Stimulated activated CD8-positive, alpha-beta memory T cell treated with anti-CD3 and anti-CD28 coated beads, Interleukin-12 subunit alpha, Interleukin-12 subunit beta, amount 100 ng/mL, for 4 hours (primary cell): ENCODE data around the gene MASP2.
"Not testable (repeated sequence)": the region's sequence is repeated elsewhere in the genome, so short reads cannot be mapped to it uniquely, and the experiment has no call there.

Experiments used
- DNase-seq: peaks from one replicate; pipeline ENCODE4 v3.0.0-alpha.2; 2020; ENCODE audit warnings: low read depth

The MASP2 gene

DNA sequence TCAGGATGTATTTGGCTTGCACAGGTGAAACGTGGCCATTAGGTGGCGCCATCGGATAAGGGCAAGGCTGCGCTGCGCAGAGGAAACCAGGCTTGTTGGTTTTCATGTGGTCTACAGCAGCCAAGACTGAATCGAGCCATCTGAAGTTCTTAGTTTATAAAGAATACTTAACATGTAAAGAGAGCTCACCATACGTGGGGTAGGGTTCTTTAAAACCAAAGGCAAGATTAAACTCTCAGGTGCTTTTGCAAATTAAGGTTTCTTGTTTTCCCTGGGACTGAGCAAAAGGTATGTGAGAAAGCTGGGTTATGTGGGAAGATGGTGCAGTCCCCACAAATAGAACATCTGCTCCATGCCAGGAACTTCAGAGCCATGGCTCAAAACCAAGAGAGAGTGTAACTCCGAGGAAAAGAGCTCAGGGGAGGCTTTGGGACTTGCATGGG is 9.3 kb downstream of the MASP2 start:
- peak; percentile 65 for DNase-seq

- not testable (repeated sequence) for DNase-seq
Observed at GRCh38 chr1:11037019-11037739, 9.9 kb downstream of the MASP2 start.

DNA sequence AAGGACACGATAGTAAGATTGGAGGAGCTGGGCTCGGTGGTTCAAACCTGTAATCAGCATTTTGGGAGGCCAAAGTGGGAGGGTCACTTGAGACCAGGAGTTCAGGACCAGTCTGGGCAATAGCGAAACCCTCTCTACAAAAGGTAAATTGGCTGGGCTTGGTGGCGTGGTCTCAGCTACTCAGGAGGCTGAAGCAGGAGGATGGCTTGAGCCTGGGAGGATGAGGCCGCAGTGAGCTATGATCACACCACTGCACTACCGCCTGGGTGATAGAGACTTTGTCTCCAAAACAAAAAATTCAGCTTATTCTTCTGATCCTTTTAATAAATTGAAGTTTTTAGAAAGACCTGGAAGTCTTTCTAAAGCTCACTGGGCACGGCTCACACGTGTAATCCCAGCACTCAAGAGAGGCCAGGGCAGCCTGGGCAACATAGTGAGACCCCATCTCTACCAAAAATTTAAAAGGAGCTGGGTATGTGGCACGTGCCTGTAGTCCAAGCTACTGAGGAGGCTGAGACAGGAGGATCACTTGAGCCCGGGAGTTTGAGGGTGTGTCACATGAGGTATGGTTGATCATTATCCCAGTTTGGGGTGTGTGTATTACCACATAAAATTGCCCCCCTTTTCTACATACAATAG is 15.3 kb downstream of the MASP2 start:
- no peak for DNase-seq

DNA sequence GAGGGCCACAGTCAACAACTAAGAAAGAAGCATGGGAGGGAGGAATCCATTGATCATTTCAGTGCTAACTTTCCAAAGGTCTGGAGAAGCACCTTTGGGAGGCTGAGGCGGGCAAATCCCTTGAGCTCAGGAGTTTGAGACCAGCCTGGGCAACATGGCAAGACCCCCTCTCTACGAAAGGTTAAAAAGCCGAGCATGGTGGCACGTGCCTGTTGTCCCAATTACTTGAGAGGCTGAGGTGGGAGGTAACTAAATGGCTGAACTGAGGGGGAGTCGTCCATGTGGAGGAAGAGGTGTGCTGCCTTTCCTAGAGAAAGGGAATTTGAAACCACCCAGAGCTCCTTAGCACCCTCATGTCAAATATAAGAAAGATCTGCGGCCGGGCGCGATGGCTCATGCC is 16.2 kb downstream of the MASP2 start:
- no peak for DNase-seq

- no peak for DNase-seq
Observed at GRCh38 chr1:11028018-11028417, 19.0 kb downstream of the MASP2 start.

DNA sequence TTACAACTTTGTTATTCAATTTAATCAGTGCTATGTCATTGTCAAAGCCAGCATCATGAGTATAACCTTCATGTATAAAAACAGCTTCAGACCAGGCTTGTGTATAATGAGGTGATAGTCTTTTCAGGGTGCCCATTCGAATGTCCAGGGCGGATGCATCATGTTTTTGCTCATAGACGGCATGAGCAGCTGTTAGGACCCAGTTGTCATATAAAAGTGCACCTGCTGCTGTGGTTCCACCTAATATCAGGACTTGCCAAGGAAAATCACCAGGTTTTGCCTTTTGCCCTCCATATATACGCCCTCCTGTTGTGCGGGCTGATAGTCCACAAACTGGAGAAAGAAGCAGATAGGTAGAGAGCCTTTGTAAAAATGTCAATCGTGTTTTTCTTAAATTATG is 19.7 kb downstream of the MASP2 start:
- no peak for DNase-seq

DNA sequence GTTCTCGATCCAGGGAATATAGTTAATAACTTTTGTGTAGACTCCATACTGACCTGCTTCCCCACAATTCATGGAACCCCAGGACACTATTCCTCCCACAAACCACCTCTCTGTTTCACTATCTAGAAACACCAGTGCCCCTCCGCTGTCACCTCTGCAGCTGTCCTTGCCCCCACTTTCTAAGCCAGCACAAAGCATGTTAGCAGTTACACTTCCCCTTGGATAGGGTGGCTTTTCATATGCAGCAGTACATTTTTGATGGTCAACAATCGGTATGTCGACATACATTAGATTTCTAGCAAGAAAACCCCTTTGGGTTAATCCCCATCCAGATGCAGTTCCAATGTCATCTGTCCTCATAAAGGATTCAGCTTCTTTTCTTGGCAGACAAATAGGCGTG is 20.1 kb downstream of the MASP2 start:
- no peak for DNase-seq

DNA sequence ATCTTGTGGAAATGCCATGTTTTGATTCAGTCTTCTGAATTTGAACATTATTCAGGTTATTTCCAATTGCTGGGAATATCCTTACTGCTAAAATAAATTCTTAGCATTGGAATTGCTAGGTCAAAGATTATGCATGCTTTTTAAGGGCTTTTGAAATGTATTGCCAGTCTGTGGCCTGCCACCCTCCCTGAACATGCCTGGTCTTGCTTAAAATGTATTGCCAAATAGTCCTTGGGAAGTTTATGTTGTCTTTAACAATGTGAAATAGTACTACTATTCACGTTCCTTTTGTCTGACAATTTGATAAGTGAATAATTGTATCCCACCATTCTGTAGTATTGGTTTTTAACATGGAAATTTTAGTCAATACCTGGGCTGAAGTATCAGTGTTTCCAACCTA is 21.0 kb downstream of the MASP2 start:
- no peak for DNase-seq

- DNase-seq = no peak
Observed at GRCh38 chr1:11025618-11026017, 21.4 kb downstream of the MASP2 start.

DNA sequence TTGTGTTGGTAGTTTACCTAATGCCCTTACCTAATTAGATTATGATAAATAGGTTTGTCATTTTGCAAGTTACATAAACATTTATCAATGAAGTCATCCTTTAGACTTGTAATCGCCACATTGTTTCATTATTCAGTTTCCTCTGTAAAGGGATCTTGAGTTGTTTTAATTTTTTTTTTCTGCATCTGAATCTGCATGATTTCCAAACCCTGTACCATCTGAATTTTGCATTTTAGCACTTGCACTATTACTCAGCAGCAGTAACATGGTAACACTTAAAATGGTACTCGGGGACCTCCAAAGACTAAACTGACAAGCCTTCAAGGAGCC is 22.2 kb downstream of the MASP2 start:
- no peak for DNase-seq

DNA sequence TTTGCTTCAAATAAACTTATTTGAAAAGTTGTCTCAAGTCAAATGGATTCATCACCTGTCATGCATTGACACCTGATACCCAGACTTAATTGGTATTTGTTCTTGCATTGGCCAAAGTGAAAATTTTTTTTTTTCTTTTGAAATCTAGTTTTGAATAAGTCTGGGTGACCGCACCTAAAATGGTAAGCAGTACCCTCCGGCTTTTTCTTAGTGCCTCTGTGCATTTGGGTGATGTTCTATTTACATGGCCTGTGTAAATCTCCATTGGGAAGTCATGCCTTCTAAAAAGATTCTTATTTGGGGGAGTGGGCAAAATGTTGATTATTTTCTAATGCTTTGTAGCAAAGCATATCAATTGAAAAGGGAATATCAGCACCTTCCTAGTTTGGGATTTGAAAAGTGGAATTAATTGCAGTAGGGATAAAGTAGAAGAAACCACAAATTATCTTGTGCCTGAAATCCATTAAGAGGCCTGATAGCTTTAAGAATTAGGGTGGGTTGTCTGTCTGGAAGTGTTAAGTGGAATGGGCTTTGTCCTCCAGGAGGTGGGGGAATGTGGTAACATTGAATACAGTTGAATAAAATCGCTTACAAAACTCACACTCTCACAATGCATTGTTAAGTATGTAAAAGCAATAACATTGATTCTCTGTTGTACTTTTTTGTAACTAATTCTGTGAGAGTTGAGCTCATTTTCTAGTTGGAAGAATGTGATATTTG is 22.7 kb downstream of the MASP2 start:
- DNase-seq = no peak

GRCh38 chr1:11023201-11023600 is 23.8 kb downstream of the MASP2 start:
- no peak for DNase-seq

GRCh38 chr1:11019971-11020370 is 27.1 kb downstream of the MASP2 start:
- no peak for DNase-seq

DNA sequence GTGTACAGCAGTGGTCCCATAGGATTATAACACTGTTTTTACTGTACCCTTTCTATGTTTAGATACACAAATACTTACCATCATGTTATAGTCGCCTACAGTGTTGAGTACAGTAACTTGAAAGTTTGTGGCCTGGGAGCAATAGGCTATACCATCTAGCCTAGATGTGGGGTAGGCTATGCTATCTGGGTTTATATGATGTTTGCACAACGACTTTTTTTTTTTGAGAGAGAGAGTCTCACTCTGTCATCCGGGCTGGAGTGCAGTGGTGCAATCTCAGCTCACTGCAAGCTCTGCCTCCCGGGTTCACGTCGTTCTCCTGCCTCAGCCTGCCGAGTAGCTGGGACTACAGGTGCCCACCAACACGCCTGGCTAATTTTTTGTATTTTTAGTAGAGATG is 27.7 kb downstream of the MASP2 start:
- DNase-seq = not testable (repeated sequence)

DNA sequence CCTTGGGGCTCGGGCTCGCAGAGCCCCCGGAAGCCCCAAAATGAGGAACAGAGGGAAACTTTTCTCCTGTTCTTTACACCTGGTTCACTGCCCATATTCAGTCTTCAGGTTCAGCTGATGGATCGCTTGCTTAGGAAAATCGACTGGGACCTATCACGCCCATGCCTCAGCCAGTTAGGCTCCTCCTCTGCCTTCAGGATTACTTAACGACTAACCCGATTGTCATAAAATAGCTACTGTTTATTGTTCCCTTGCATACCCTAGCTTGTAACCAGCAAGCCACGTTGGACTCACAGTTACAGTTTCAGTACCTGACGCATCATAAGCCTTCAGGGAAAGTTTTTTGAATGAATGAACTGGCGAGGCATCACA is 33.9 kb downstream of the MASP2 start:
- no peak for DNase-seq

GRCh38 chr1:11012260-11013159 is 34.5 kb downstream of the MASP2 start, which contains the start of gene TARDBP:
TSS of gene TARDBP (plus strand) at chr1:11012654. CDS start at chr1:11013728, 1,074 bp downstream.
- peak; percentile 84 for DNase-seq

DNA sequence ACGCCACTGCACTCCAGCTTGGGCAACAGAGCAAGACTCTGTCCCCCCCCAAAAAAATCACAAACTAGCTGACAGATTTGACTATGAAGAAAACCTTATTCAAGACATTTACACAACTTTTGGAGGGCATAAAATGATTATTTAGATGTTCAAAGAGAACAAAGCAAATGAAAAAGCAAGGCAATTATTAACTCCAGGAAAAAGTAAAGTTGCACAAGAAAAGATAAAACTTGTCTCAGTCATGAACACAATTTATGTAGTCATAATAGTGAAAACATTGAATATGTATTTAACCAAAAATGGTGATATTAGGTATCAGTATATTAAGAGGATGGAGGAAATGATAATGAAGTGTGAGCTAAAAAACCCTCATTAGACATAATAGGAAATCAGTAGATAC is 46.5 kb downstream of the MASP2 start:
- DNase-seq = no peak

DNA sequence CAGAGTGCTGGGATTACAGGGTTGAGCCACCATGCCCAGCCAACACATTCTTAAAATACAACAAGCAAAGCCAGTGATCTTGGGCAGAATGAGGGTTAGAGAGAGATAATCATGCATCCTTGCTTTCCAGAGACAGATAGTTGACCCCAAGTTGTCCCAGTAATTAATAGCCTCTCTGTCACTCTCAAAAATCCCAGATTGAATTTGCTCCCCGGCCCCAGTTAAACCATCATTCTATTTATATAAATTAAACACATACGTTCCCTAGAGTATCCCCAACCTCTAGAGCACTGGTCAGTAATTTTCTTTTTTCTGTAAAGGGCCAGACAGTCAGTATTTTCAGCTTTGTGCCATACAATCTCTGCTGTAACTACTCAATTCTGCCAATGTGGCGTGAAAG is 50.9 kb downstream of the MASP2 start:
- DNase-seq = no peak

DNA sequence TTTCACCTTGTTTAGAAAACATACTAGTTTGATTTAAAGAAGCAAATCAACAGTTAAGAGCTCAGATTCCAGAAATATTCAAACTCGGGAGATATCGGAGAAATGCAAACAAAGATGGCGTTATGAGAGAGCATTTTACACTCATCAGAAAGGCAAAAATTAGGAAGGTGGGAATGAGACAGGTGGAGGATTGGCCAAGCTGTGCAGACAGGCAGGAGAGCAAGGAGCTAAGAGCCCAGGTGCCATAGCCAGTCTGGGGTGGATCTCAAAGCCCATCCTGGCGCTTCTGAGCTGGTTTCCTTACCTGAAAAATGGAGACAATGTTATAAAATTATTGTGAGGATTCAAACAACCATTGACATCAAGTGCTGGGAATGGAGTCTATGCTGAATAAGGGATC is 54.2 kb downstream of the MASP2 start:
- no peak for DNase-seq

DNA sequence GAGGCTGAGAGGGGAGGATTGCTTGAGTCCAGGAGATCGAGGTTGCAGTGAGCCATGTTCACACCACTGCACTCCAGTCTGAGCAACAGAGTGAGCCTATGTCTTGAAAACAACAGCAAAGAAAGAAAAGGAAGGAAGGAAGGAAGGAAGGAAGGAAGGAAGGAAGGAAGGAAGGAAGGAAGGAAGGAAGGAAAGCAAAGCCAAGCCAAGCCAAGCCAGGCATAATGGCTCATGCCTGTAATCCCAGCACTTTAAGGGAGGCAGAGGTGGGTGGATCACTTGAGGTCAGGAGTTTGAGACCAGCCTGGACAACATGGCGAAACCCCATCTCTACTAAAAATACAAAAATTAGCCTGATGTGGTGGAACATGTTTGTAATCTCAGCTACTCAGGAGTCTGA is 55.0 kb downstream of the MASP2 start:
- not testable (repeated sequence) for DNase-seq

DNA sequence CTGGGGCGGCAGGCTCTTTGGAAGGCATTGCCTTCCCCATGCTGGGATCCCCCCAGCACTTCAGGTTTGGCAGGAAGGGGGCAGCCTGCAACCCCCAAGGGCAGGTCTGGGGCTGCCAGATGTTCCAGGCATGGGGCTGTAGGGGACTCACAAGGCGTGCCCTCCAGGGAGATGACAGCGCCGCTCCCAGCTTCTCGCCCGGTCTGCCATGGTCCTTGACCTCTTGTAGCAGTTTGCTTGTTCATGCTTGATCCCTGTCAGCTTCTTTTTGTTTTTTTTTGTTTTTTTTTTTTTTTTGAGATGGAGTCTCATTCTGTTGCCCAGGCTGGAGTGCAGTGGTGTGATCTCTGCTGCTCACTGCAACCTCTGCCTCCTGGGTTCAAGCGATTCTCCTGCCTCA is 56.2 kb downstream of the MASP2 start:
- DNase-seq = no peak

DNA sequence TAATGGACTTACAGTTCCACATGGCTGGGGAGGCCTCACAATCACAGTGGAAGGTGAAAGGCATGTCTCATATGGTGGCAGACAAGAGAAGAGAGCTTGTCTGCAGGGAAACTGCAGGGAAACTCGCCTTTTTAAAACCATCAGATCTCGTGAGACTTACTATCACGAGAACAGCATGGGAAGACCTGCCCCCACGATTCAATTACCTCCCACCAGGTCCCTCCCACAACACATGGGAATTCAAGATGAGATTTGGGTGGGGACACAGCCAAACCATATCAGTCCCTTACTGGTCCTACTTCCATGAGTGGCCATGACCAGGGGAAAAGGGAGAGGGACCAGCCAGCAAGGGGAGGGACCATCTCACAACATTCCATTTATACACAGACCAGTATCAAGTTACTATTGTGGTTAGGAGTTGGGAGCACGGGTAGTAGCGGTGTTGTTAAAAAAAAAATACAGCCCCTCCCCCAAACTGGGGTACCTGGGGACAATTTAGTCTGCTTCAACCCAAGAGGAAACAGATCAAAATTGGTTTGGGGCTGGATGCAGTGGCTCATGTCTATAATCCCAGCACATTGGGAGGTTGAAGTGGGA is 57.0 kb downstream of the MASP2 start:
- DNase-seq = not testable (repeated sequence)
